Inferior parietal cortex (tissue), 1 donor: ENCODE results near the gene PDZD2.

Source experiments
- DNase-seq: peaks from one replicate; pipeline ENCODE4 v3.0.0-alpha.2; 2016; ENCODE audit errors: extremely low spot score

The PDZD2 gene

DNA sequence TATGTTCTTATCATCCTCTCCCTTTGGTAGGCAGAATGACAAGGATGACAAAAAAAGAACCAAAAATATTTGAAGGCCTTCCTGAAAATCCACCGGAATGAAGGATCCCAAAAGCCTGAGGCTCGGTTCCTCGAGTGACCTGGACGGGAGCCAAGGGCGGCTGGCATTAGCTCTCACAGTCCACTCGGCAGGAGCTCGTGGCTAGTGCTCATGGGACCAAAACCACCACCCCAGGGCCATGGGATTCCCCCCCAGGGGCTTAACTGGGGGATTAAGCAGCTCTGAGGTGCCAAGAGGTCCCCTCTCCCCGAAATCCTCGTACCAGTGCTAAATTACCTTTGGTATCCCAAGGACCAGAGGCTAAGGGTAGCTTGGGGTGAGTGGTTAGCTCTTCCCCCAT is 586 bp upstream of the PDZD2 start:
- DNase-seq, result no peak

DNA sequence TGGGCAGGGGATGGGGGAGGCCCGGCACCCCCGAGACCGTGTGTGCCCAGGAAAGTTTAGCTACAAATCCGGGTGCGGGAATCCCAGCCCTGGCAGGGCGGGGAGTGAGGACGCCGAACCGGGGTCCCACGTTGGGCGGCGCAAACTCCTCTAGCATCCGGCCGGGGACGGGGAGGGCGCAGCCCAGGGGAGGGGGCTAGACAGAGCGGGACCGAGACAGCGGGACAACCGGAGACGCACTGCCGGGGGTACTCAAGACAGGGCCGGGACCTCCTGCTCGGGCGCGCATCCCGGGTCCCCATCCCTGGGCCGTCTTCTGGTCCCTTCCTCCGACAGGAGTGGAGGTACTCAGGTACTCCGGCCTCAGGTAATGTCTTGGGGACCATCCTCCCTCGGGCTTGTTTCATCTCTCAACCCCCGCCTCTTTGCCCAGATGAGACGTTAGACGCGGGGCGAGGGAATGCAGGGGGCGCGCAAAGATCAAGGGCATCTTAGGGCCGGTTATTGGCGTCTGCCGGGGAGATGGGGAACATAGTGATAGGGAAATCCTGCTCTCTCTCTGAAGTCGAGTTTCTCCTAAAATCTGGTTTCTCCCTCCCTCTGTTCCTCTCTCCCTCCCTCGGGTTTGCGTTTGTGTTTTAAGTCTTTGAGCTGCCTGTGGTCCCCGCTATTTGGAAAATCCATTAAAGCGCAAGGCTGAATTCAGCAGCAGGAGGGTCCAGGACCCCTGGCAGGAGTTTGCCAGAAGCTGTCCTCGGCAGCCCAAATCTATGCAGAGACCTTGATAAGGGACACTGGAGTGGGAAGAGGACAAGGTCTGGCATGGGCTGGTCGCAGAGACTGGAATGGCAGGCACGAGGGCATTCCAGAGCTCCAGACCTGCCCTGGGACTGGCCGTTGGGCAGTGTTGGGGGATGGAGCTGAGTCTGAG is 815 bp downstream of the PDZD2 start:
- DNase-seq, result no peak

DNA sequence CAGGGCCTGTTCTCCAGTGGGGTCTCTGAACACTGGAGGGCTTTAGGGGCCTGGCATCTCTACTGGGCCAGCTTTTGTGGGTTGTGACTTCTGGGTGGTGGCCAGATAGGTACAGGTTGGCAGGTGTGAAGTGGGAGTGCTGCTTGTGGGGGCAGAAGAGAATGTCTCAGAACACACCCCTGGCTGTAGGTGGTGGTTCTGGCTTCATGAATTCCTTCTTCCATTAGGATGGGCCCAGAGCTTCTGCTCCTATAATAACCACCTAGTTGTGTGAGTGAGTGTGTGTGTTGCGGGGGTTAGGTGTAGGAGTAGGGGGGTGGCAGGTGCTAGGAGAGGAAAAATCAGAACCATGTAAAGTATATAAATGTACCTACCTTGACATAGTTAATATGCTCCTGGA is 1.6 kb downstream of the PDZD2 start:
- DNase-seq, result no peak

DNA sequence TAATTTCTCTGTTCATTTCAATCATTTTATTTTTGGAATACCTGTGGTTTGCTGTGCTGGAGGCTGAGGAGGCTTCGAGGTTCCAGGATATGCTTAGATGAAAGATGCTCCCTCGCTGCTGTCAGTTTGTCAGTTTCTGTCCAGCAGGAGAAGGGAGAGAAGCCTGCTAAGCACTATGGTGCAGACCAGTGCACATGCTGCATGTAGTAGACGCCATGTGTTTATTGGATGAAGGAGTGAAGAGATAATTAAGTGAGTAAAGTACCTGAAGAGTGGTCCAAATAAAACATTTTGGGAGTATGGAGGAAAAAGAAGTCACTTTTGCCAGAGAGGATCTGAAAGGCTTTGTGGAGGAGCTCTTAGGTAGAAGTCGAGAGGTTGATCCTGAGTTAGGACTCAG is 2.1 kb downstream of the PDZD2 start:
- no peak for DNase-seq

DNA sequence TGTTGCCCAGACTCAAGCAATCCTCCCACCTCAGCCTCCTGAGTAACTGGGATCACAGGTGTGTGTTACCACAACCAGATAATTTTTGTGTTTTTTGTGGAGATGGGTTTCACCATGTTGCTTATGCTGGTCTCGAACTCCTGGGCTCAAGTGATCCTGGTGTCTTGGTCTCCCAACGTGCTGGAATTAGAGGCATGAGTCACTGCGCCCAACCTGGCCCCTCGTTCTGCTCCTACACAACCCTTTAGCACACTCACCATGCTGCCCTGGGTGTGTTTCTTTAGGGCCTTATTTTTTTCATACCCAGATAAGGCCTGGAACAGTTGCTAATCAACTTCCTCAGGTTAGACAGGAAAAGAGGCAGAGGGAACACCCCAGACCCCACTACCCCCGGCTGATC is 2.6 kb downstream of the PDZD2 start:
- DNase-seq, result no peak

DNA sequence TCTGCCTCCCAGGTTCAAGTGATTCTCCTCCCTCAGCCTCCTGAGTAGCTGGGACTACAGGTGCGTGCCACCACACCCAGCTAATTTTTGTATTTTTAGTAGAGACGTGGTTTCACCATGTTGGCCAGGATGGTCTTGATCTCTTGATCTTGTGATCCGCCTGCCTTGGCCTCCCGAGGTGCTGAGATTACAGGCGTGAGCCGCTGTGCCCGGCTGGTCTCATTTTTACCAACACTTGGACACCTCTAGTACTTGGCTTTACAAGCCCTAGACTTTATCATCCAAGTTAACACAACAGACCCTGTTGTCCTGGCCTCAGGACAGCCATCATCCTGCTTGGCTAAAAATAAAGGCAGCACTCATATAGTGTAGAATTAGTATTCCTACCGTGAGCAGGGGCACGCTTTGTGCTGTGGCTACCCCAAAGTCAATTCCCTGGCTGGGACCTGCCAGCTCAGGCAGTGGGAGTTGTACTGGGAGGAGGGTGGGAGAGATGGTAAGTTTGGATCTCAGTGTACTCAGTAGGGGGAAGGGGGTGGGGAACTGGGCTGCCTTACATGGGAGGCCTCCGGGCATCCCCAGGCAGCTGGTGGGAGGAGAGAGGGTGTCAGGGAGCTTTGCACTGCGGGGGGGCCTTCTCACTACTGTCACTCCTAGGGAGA is 6.6 kb downstream of the PDZD2 start:
- no peak for DNase-seq

DNA sequence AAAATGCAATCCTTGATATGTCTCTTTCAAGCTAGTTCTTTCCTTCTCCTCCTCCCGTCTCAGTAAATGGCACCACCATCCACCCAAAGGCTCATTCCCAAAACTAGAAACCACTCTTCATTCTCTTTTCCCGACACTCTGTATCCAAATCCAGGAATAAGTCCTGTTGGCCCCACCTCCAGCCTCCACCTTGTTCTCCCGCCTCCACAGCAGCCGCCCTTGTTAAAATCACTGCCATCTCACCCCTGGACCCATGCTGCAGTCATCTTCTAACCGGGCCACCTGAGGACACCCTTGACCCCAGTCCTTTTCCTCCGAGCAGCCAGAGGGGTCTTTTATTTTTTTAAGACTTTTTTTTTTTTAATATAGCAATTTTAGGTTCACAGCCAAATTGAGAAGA is 9.4 kb downstream of the PDZD2 start:
- DNase-seq, result no peak

DNA sequence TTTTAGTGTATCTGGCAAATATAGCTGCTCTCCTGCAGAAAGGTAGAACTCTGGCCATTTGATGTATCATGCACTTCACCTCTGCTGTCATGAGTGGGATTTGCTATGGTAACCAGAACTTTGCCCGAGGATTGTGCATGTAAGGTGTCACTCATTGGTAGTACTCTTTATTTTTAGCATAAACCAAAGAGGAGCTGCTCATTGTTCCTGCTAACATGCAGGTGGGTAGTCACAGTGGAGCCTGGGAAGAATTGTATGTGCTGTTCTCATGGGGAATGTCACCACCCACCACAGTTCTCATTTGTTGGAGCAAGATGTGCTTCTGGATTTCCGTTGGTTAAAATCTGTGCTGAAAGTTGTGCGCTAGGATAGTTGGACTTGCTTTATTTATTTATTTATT is 12.3 kb downstream of the PDZD2 start:
- DNase-seq, result no peak

DNA sequence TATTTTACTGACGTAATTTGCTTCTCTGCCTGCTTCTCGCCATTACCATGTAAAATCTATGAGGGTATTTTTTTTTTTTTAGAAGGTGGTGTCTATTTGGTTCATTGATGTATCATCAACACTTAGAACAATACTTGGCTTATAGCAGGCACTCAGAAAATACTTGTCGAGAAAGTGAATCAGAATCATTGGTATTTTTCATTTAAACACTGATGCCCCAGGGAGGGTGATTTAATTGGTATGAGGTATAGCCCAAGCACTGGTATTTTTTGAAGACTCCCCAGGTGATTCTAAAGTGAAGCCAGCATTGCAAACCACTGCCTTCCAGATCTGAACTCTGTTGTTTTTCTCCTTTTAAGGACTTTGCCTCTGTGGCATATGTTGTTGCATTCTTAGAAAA is 16.6 kb downstream of the PDZD2 start:
- DNase-seq, result no peak

DNA sequence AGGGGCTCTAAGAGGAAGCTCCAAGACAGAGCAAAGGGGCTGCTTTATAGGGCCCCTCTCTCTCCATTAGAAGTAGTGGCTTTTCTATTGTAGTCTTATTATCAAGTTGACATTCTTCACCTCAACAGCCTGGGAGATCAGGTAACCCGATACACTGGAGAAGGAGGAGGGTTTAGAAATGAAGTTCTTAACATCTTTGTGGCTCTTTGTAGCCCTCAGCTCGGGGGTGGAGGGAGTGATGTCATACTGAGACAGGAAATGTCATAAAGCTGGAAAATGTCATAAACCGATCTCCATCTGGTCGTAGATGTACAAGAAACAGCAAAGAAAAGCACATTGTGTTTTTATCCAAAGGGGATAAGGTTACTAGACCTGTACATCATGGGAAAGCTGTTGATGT is 17.9 kb downstream of the PDZD2 start:
- DNase-seq, result no peak

DNA sequence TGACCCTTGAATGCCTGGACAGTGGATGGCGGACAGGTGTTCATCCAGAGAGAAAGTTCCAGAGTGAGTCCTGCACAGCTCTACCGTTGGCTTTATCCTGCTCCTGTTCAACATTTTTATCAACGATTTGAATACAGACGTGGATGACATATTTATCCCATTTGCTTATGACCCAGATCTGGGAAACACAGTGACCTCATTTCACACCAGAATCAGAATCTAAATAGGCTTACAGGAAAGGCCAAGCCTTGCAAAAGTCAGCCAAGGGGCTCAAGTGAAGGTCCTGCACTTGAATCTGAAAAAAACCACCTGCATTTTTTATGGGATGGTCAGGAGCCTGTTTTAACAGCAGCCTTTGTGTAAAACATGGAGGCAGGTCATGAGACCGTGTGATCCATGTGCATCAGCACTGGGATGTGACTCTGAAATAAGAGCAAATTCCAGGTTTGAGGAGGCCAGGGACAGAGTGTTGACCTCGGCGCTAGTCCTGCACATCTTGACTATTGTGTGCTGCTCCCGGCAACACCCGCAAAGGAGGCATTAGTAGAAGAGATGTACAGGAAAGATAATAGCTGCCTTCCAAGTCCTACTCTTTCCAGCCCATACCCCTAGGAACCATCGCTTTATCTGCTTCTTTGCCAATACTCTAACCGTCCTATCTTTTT is 18.5 kb downstream of the PDZD2 start:
- DNase-seq, result no peak

DNA sequence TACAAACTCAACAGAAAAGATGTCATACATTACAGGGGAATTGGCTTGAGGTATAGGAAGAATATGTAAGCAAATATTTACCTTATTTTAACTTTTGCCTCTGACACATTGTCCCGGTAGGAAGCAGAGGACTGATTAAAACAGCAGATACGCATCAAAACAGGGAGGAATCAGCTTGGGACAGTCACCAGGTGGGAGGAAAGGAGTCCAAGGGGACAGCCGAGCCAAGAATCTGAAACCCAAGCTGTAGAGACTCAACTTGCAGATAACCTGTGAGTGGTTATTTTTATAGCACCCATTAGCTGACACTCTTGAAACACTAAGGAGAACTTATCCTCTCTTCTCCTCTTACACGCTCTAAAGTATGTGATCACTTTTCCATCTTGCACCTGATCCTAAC is 22.3 kb downstream of the PDZD2 start:
- no peak for DNase-seq

DNA sequence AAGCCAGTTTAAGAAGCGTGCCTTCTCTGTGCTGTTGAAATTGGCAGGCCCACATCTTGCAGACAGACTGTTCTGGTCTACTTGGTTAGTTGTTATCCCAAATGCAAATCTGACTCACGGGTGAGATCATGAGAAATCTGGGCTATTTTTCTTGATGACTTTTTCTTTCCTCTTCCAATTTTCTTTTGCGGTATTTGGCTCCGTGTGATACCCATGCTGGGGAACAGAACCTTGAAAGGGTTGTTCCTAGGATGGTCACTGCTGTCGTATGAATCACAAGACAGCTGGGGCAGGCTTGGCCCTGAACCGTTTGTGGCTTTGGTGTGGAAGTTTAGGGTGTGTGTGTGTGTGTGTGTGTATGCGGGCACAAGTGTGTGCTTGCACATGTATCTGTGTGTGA is 24.6 kb downstream of the PDZD2 start:
- no peak for DNase-seq

DNA sequence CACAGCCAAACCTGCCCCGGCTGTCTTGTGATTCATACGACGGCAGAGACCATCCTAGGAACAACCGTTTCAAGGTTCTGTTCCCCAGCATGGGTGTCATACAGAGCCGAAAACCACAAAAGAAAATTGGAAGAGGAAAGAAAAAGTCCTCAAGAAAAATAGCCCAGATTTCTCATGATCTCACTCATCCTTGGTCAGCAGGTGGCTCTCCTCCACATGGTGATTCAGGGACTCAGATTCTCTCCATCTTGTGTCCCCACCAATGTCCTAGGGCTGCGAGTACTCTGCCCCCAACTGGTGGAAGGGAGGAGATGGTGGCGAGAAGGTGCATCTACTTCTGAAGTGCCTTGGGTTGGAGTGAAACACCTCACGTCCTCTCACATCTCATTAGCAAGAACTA is 25.6 kb downstream of the PDZD2 start:
- no peak for DNase-seq

DNA sequence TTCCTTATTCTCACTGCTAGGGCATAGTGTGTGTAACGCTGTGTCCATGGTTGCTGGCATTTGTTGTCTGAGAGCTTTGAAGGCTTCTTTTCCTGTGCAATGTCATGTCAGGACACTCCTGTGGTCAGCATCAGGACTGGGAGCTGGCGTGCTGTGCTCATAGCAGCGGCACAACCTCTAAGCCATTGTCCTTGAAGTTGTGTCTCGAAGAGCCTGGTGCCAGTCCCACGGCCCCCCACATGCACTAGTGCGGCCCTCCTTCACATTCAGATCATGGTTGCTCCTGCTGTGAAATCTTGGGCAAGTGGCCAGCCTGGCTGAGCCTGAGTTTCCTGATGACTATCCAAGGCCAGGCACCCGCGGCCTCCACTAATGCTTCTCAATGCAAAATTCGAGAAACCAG is 32.4 kb downstream of the PDZD2 start:
- DNase-seq, result no peak

DNA sequence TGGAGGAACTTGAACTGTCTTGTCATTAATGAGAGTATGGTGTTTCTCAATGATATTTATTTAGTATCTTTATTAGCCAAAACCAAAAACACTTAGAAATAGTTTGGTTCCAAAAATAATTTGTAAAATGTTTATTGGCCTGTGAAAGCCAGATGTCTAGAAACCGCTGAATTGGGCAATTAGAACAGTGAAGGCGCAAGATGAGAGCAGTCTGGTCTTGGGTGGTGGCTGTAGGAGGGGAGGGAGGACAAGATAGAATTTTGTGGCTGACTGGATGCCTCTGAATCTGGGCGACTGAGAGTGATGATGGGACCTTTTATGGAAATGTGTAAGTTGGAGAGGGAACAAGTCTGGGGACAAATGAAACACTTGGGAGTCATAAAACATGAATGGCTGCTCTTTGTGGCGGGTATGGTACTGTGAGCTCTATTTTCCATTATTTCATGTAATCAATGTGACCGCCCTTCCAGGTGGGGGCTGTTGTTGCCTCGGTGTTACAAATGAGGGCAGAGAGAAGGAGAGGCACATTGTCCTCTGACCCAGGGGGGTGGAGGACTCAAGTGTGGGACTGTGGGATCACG is 35.5 kb downstream of the PDZD2 start:
- DNase-seq, result no peak

DNA sequence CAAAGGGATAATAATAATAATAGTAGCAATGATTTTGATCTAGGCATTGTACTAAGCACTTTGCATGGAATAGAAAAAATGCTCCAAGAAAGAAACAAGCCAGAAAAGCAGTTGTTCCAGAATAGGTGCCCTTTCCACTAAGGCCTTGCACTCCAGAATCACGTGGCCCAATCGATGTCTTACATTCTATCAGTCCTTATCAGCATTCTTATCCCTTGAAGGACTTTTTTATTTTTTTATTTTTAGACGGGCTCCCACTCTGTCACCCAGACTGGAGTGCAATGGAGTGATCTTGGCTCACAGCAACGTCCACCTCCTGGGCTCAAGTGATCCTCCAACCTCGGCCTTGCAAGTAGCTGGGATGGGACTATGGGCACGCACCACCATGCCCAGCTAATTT is 36.5 kb downstream of the PDZD2 start:
- no peak for DNase-seq

DNA sequence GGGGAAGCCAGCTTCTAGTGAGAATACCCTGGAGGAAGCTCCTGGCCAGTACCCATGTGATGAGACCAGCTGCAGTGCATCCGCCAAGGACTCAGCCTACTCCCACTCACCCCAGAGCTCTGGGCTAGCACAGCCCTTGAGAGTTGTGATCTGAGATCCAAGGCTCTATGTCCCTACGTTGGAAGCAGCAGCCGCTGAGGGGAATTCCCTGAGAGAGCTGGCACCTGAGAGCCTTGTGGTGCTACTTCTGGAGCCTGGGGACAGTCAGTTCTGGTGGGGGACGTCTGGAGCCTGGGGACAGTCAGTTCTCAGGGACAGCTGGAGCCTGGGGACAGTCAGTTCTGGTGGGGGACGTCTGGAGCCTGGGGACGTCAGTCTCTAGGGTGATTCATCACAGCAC is 39.2 kb downstream of the PDZD2 start:
- no peak for DNase-seq

DNA sequence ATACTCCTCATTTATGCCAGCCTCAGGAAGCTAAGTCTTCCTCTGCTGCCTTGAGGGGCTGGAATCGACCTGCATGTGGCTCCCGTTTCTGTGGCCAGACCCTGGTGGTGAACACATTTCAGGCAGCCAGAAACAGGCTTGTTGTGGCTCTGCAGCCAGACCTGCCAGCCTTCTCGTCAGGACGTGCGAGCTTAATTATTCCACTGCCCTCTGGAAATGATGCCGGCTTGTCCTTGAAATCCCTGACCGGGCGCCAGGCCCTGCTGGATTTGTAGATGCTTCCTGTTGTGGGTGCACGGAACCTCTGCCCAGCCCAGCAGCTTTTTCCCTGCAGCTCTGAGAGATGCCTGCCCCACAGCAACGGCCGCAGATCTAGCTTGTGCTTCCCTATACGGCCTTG is 41.6 kb downstream of the PDZD2 start:
- DNase-seq, result no peak

DNA sequence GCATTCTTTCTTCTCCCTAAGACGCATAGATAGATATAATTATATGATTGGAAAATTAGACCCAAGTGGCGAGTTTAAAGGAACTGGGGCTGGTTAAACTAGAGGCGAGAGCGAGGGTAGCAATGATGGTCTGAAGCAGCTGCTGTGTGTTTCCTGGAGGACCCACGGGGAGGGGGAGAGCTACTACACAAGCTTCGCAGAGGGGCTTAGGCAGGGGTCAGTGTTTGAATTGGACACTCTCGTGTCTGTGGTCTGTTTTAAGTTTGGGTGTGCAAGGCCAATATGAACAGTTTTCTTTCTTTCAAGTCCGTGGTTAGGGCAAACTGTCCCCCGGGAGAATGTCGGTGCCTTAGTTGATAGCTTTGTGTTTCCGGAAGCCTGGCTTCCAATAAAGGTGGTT is 43.1 kb downstream of the PDZD2 start:
- no peak for DNase-seq

DNA sequence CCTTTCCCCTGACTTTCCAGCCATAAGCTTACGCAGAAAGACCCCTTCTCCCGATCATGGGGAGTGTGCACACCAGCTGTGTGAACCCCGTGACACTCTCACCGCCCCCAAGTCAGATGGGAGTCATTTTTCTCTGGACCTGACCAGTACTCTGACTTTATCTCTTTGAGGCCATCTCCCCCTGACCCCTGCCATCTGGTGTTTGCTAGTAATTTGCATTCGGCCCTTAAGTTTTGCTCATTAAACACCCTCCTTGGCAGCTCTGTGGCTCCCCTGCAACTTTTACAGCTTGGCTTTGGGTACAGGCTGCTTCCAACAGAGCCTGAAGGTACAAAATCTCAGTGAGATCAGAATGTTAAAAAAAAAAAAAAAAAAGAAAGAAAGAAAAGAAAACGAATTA is 43.9 kb downstream of the PDZD2 start:
- no peak for DNase-seq

DNA sequence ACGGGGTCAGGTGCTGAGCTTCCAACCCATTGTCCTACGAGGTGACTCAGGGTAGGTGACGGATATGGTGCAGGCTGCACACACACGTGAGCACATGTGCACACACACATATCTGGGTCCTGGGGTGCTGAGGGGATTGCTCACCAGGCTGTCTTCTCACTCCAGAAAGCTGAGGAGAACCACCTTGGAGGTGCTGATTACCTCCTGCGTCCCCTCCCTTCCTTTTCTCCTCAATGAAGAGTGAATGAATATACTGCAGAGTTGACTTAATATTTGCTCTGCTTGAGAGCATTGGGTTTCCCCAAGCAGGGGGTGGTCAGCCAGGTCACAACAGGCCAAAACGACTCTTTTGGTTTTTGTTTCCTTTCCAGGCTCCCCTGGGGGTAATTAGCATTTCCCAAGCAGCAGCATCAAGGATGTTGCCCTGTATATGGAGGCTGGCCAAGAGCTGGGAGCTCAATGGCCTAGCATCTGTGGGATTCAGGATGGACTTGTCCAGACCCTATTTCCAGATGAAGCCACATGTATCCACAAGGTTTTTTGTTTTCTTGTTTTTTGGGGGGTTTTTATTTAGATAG is 49.7 kb downstream of the PDZD2 start:
- no peak for DNase-seq
